WTC11 (cell line): ENCODE measurements around the gene F13B.

Experiments used
- ESRRA ChIP-seq: sonication (generic); formaldehyde crosslinking; IDR thresholded peaks from 2 replicates; pipeline ENCODE4 v1.8.1; 2022; ENCODE audit warnings: mild to moderate bottlenecking, missing genetic modification reagents, borderline replicate concordance
- ETV6 ChIP-seq: sonication (generic); formaldehyde crosslinking; IDR thresholded peaks from 2 replicates; pipeline ENCODE4 v1.8.1; 2022; ENCODE audit warnings: mild to moderate bottlenecking, missing genetic modification reagents
- GABPB1 ChIP-seq: sonication (generic); formaldehyde crosslinking; IDR thresholded peaks from 2 replicates; pipeline ENCODE4 v1.8.1; 2023; ENCODE audit warnings: mild to moderate bottlenecking, missing genetic modification reagents
- NFE2L1 ChIP-seq: sonication (generic); formaldehyde crosslinking; IDR thresholded peaks from 2 replicates; pipeline ENCODE4 v1.8.1; 2023; ENCODE audit warnings: missing genetic modification reagents
- NR3C1 ChIP-seq: sonication (generic); formaldehyde crosslinking; conservative IDR thresholded peaks from 2 replicates; pipeline ENCODE4 v1.8.1; 2023; ENCODE audit warnings: low read depth, mild to moderate bottlenecking, missing genetic modification reagents
- TF ChIP-seq, protein P1 (sequence below): fragments of 250-450 bp; sonication (Bioruptor Pico); IDR thresholded peaks from 2 replicates; pipeline ENCODE4 v1.9.0; 2021; ENCODE audit warnings: mild to moderate bottlenecking
- TF ChIP-seq, protein P2 (sequence below): sonication (generic); formaldehyde crosslinking; IDR thresholded peaks from 2 replicates; pipeline ENCODE4 v1.8.1; 2022; ENCODE audit warnings: low read depth, missing genetic modification reagents, borderline replicate concordance
- TF ChIP-seq, protein P3 (sequence below): sonication (generic); formaldehyde crosslinking; IDR thresholded peaks from 2 replicates; pipeline ENCODE4 v1.8.0; 2023; ENCODE audit warnings: missing genetic modification reagents

DNA sequence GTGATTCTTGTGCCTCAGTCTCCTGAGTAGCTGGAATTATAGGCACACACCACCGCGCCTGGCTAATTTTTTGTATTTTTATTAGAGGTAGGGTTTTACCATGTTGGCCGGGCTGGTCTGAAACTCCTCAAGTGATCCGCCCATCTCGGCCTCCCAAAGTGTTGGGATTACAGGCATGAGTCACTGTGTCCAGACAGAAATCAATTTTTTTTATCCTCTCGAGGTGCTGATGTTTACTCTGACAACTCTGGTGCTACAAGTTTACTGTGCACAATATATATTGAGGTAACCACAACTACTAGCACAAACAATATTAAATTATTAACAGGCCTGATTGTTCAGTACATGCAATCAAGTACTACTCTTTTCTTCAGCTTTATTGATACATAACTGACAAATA is 39.7 kb downstream of the F13B start:
- no peak for TF ChIP-seq ETV6
- TF ChIP-seq, protein P1, sequence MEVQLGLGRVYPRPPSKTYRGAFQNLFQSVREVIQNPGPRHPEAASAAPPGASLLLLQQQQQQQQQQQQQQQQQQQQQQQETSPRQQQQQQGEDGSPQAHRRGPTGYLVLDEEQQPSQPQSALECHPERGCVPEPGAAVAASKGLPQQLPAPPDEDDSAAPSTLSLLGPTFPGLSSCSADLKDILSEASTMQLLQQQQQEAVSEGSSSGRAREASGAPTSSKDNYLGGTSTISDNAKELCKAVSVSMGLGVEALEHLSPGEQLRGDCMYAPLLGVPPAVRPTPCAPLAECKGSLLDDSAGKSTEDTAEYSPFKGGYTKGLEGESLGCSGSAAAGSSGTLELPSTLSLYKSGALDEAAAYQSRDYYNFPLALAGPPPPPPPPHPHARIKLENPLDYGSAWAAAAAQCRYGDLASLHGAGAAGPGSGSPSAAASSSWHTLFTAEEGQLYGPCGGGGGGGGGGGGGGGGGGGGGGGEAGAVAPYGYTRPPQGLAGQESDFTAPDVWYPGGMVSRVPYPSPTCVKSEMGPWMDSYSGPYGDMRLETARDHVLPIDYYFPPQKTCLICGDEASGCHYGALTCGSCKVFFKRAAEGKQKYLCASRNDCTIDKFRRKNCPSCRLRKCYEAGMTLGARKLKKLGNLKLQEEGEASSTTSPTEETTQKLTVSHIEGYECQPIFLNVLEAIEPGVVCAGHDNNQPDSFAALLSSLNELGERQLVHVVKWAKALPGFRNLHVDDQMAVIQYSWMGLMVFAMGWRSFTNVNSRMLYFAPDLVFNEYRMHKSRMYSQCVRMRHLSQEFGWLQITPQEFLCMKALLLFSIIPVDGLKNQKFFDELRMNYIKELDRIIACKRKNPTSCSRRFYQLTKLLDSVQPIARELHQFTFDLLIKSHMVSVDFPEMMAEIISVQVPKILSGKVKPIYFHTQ (CRISPR knock-in tag) = no peak
- TF ChIP-seq, protein P2, sequence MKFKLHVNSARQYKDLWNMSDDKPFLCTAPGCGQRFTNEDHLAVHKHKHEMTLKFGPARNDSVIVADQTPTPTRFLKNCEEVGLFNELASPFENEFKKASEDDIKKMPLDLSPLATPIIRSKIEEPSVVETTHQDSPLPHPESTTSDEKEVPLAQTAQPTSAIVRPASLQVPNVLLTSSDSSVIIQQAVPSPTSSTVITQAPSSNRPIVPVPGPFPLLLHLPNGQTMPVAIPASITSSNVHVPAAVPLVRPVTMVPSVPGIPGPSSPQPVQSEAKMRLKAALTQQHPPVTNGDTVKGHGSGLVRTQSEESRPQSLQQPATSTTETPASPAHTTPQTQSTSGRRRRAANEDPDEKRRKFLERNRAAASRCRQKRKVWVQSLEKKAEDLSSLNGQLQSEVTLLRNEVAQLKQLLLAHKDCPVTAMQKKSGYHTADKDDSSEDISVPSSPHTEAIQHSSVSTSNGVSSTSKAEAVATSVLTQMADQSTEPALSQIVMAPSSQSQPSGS (CRISPR knock-in tag) = no peak
- no peak for TF ChIP-seq GABPB1 (CRISPR knock-in tag)
- TF ChIP-seq, protein P3, sequence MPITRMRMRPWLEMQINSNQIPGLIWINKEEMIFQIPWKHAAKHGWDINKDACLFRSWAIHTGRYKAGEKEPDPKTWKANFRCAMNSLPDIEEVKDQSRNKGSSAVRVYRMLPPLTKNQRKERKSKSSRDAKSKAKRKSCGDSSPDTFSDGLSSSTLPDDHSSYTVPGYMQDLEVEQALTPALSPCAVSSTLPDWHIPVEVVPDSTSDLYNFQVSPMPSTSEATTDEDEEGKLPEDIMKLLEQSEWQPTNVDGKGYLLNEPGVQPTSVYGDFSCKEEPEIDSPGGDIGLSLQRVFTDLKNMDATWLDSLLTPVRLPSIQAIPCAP (CRISPR knock-in tag) = no peak
- TF ChIP-seq NFE2L1 (CRISPR knock-in tag) = no peak
- TF ChIP-seq NR3C1 (CRISPR knock-in tag) = no peak
- TF ChIP-seq ESRRA (CRISPR knock-in tag) = no peak
